Body of pancreas (tissue), 4 donors: ENCODE measurements around the gene CGN. TPM values are rescaled to one million over a fixed set of nuclear protein-coding genes. Genes with fewer than 3 reads are reported as not detected.

Source experiments
- ATAC-seq: fragments of 150-250 bp; one replicate; pipeline ENCODE4 v1.9.1; 2016
- DNase-seq, 4 donors: peaks; one replicate each; pipeline ENCODE4 v3.0.0-alpha.2; 2019
- H3K27ac ChIP-seq, 4 donors: fragments of 200-600 bp; sonication (generic); 1 replicate in 3 of 4; 2 replicates in 1 of 4; pipeline versions ENCODE4 v1.5.1 to v1.6.1; 2016 to 2019; ENCODE audit warnings: mild to moderate bottlenecking in 1 of 4, mixed read lengths in 1 of 4, moderate library complexity in 1 of 4
- H3K27me3 ChIP-seq, 2 donors: fragments of 200-600 bp; sonication (generic); one replicate each; pipeline ENCODE4 v1.6.0; 2016; ENCODE audit warnings: mild to moderate bottlenecking in 1 of 2
- H3K36me3 ChIP-seq, 2 donors: fragments of 200-600 bp; sonication (generic); replicated peaks in 1 of 2; 2 replicates each; pipeline ENCODE4 v1.5.1; 2016; ENCODE audit warnings: low read depth in 2 of 2; ENCODE audit not compliant: insufficient read depth in 1 of 2
- H3K4me1 ChIP-seq: fragments of 200-600 bp; sonication (generic); one replicate; pipeline ENCODE4 v1.6.0; 2016
- H3K4me3 ChIP-seq, 2 donors: fragments of 200-600 bp; sonication (generic); 1 replicate in 1 of 2; 2 replicates in 1 of 2; pipeline ENCODE4 v1.5.1; 2016 to 2019
- H3K9me3 ChIP-seq, 3 donors: fragments of 200-600 bp; sonication (generic); 1 replicate in 2 of 3; 2 replicates in 1 of 3; pipeline ENCODE4 v1.5.1; 2016
- CTCF ChIP-seq, 7 experiments: fragments of 450-650 bp in 4 of 7; fragments of 200-600 bp in 3 of 7; sonication (generic) in 3 of 7; IDR thresholded peaks; one replicate each; pipeline ENCODE4 v1.5.1; 2016 to 2019; ENCODE audit warnings: antibody characterized with exemption in 7 of 7
- POLR2A ChIP-seq, 3 donors: fragments of 450-650 bp; IDR thresholded peaks; one replicate each; pipeline ENCODE4 v1.6.1; 2016; ENCODE audit warnings: antibody characterized with exemption in 3 of 3, mild to moderate bottlenecking in 2 of 3
- WGBS, 2 donors: methylation state at CpG; one replicate each; pipeline ENCODE4 v1.1.5; 2017; 5-methylcytosine and 5-hydroxymethylcytosine counted together
- intact Hi-C: fragments of 100-400 bp; cut with DNase I; formaldehyde crosslinking; loops from one replicate; pipeline ENCODE4 v1.15.1; 2023
- total RNA-seq, 2 donors: library from RNA; depleted of rRNA; stranded (reverse); fragments of >200 nt; gene quantifications; one replicate each; pipeline ENCODE4 v1.1.0, GENCODE V29; 2016

CGN gene
- total RNA-seq, 2 donors from 2014 or later, result 31.0 to 42.8 TPM

DNA sequence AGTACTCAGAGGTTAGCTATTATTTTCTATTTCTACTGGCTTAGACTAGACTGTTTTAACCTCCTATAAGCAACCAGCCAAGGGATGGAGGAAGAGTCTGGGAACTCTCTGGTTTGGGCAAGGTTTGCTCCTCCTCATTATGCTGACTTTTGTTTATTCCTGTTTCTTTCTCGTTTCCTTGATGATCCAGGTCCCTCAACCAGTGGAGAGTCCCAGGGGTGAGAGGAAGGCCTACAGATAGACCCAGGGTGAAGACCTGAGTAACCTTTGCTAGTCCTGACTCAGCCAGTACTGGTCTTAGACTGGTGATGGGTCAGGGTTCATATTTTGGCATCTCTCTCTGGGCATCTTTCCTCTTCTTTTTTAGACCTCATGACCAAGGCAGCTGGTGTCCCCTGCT is 34.4 kb downstream of the CGN start:
- intact Hi-C loops, result no loop called here
- 76 to 78% methylated on average over 1 of the region's 1 CpG for WGBS, 2 donors
- Histone ChIP-seq H3K4me3 (no peak overlapping the region), H3K36me3 (no peaks in the 10 kb centered on the region), H3K4me1 (peaks cover 62% of the 10 kb centered on the region), H3K27ac (no peak overlapping the region), H3K27me3 (no peaks in the 10 kb centered on the region), H3K9me3 (no peaks in the 10 kb centered on the region)
- TF ChIP-seq CTCF (IDR thresholded peaks at IDR 0.05) (no peak), POLR2A (IDR thresholded peaks at IDR 0.05) (no peak)
- ATAC-seq (no peak), DNase-seq (no peak)

DNA sequence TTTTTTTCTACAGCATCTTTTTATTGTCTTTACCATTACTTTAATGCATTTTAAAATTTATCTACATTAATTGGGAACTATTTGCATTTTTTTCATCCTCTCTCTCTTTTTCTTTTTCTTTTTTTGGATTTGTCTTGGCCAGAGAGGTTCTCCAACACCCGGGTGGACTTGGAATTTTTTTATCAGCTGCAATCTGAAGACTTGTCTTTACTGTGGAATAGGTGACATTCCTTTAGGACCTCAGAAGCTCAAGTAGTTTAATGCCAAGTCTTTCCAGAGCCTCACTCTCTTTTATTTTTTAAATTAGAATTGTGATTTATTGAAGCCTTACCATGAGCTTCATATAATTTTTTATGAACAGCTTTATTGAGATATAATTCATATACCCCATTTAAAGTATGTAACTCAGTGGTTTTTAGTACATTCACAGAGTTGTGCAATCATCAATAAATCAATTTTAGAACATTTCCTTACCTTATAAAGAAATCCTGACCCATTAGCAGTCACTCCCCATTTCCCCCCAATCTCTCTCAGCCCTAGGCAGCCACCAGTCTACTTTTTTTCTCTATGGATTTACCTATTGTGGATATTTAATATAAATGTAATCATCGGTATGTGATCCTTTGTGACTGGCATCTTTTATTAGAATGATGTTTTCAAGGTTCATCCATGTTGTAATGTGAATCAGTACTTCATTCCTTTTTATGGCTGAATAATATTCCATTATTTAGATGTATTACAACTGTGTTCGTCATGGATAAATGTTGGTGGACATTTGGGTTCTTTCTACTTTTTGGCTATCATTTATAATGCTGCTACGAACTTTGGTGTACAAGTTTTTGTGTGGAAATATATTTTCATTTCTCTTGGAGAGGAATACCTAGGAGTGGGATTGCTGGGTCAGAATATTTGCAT is 35.1 kb downstream of the CGN start:
- Histone ChIP-seq H3K4me3 (no peak overlapping the region), H3K9me3 (no peaks in the 10 kb centered on the region), H3K36me3 (no peaks in the 10 kb centered on the region), H3K27ac (peak overlapping the region in 3 of 4 donors; percentile 69 to 76 (median 76)), H3K27me3 (no peaks in the 10 kb centered on the region), H3K4me1 (peaks cover 62% of the 10 kb centered on the region)
- DNase-seq (no peak), ATAC-seq (no peak)
- 87% methylated on average over 4 of the region's 4 CpGs for WGBS, 2 donors
- intact Hi-C loops, result no loop called here
- no peak for TF ChIP-seq CTCF (IDR thresholded peaks at IDR 0.05)

GRCh38 chr1:151547119-151547899 is 36.1 kb downstream of the CGN start:
- no peak overlapping the region for H3K4me3 ChIP-seq
- intact Hi-C loops, result no loop called here
- ATAC-seq (peak; percentile 95), DNase-seq (peak; percentile 72 to 84 (median 77))
- H3K4me1 ChIP-seq, result peaks cover 53% of the 10 kb centered on the region
- TF ChIP-seq CTCF (IDR thresholded peaks at IDR 0.05), result no peak
- TF ChIP-seq POLR2A (IDR thresholded peaks at IDR 0.05), result no peak
- 49 to 51% methylated on average over 7 of the region's 7 CpGs for WGBS, 2 donors
- H3K27ac ChIP-seq, result peak overlapping the region; percentile 50 to 76 (median 72)
- H3K9me3 ChIP-seq, result no peaks in the 10 kb centered on the region
- no peaks in the 10 kb centered on the region for H3K27me3 ChIP-seq
- H3K36me3 ChIP-seq, result no peaks in the 10 kb centered on the region

DNA sequence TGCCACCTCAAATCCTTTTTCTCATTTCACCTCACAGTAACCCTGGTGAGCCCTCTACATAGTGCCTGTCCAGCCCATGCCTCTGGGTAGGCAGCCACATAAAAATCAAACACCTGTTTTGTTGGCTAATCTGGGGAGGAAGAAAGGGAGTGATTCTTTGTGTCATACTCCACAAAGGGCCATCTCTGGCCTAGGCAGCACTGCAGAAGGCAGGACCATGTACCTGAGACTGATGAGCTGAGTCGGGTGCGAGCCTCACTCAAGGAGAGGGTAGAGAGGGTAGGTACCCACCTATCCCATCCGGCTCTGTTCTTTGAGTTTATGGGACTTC is 36.7 kb downstream of the CGN start:
- no peak for DNase-seq
- Histone ChIP-seq H3K4me1 (peaks cover 47% of the 10 kb centered on the region), H3K27ac (peak overlapping the region; percentile 50 to 76 (median 72)), H3K27me3 (no peaks in the 10 kb centered on the region), H3K9me3 (no peaks in the 10 kb centered on the region), H3K4me3 (no peak overlapping the region), H3K36me3 (no peaks in the 10 kb centered on the region)
- no peak for ATAC-seq
- intact Hi-C loops, result no loop called here
- 87 to 100% methylated on average over 3 of the region's 3 CpGs for WGBS, 2 donors
- TF ChIP-seq POLR2A (IDR thresholded peaks at IDR 0.05) (no peak), CTCF (IDR thresholded peaks at IDR 0.05) (no peak)
